Fibroblast of lung (primary cell): ENCODE data around the gene WDR7. TPM values are rescaled to one million over a fixed set of nuclear protein-coding genes. Genes with fewer than 3 reads are reported as not detected.

Experiments
- DNase-seq, 2 donors: peaks; one replicate each; pipeline versions ENCODE4 v3.0.0 to v3.0.0-alpha.2; 2010; ENCODE audit warnings: low read depth in 2 of 2
- H2AFZ ChIP-seq: 2 replicates; pipeline ENCODE4 v1.5.1; 2012; ENCODE audit warnings: low read length, control low read depth, inconsistent platforms
- H3K27ac ChIP-seq: 2 replicates; pipeline ENCODE4 v1.5.1; 2011; ENCODE audit warnings: low read length, control low read depth; ENCODE audit not compliant: insufficient read depth
- H3K27me3 ChIP-seq: 2 replicates; pipeline ENCODE4 v1.5.1; 2011; ENCODE audit warnings: mild to moderate bottlenecking, low read length; ENCODE audit not compliant: control insufficient read depth, insufficient read depth
- H3K36me3 ChIP-seq: 2 replicates; pipeline ENCODE4 v1.5.1; 2011; ENCODE audit warnings: low read length; ENCODE audit not compliant: control insufficient read depth, insufficient read depth
- H3K4me1 ChIP-seq: 2 replicates; pipeline ENCODE4 v1.5.1; 2011; ENCODE audit warnings: low read length; ENCODE audit not compliant: control insufficient read depth, insufficient read depth; ENCODE audit errors: extremely low read depth
- H3K4me2 ChIP-seq: 2 replicates; pipeline ENCODE4 v1.5.1; 2011; ENCODE audit warnings: low read length, control low read depth; ENCODE audit not compliant: insufficient read depth; ENCODE audit errors: extremely low read depth
- H3K4me3 ChIP-seq, 4 experiments: fragments of 200-600 bp in 1 of 4; sonication (generic) in 1 of 4; replicated peaks in 1 of 4; 2 replicates each; pipeline ENCODE4 v1.5.1; 2011 to 2016; ENCODE audit warnings: low read length in 4 of 4, low read depth in 3 of 4, mild to moderate bottlenecking in 3 of 4, control low read depth in 2 of 4, inconsistent platforms in 1 of 4, mixed read lengths in 1 of 4; ENCODE audit not compliant: insufficient read depth in 1 of 4; ENCODE audit errors: control extremely low read depth in 1 of 4
- H3K79me2 ChIP-seq: 2 replicates; pipeline ENCODE4 v1.5.1; 2012; ENCODE audit warnings: mild to moderate bottlenecking, low read length, inconsistent platforms; ENCODE audit not compliant: control insufficient read depth, insufficient read depth
- H3K9ac ChIP-seq: 2 replicates; pipeline ENCODE4 v1.5.1; 2011; ENCODE audit warnings: mild to moderate bottlenecking, low read length, control low read depth; ENCODE audit not compliant: insufficient read depth
- H3K9me3 ChIP-seq: 2 replicates; pipeline ENCODE4 v1.5.1; 2012; ENCODE audit warnings: low read depth, low read length; ENCODE audit not compliant: control insufficient read depth, insufficient read depth
- H4K20me1 ChIP-seq: 2 replicates; pipeline ENCODE4 v1.5.1; 2011; ENCODE audit warnings: low read length; ENCODE audit not compliant: control insufficient read depth, insufficient read depth; ENCODE audit errors: extremely low read depth
- EZH2 ChIP-seq: IDR thresholded peaks from 2 replicates; pipeline ENCODE4 v1.5.1; 2012; ENCODE audit warnings: low read length, control low read depth, mild to moderate bottlenecking; ENCODE audit errors: missing control alignments
- polyA plus RNA-seq, 2 donors: library from polyadenylated mRNA; depleted of rRNA in 1 of 2; stranded (reverse) in 1 of 2; unstranded in 1 of 2; fragments of >200 nt; gene quantifications; 2 replicates each; pipeline ENCODE4 v1.2.1, GENCODE V29; 2011 to 2012; ENCODE audit warnings: missing spikeins in 1 of 2
- total RNA-seq: library from RNA; depleted of rRNA; stranded (reverse); fragments of >200 nt; gene quantifications from 2 replicates; pipeline ENCODE4 v1.2.1, GENCODE V29; 2014
- TF ChIP-seq, protein P1 (sequence below), 2 donors: IDR thresholded peaks in 1 of 2; conservative IDR thresholded peaks in 1 of 2; 1 replicate in 1 of 2; 2 replicates in 1 of 2; pipeline ENCODE4 v1.5.1; 2011 to 2012; ENCODE audit warnings: low read length in 2 of 2, control low read depth in 1 of 2, inconsistent platforms in 1 of 2, low read depth in 1 of 2, mild to moderate bottlenecking in 1 of 2

The WDR7 gene
- total and polyA plus RNA-seq, 2 donors (not counting 1 experiment from before 2014, with no cell fraction given) = 7.2 to 27.2 TPM

DNA sequence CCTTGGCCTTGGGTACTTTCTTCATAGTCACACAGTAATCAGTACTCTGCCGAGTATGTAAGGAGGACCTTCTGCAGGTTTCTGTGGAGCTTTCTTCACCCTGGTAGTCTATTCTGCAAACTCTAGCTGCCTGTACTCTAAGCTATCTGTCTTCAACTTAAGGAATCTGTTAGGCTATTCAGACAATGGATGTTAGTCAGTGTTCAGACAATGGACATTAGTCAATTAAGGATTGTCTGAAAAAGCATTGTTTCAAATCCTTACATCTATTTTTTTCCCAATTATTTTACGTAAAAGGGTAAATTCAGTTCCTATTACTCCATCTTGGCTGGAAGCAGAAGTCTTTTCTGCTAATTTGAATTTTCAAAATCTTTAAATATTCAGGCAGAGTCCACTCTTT lies 75.7 kb downstream of the WDR7 start:
- H4K20me1 ChIP-seq = no peaks in the 10 kb centered on the region
- H3K9me3 ChIP-seq = no peaks in the 10 kb centered on the region
- H3K27ac ChIP-seq = no peak overlapping the region
- H2AFZ ChIP-seq = no peak overlapping the region
- H3K27me3 ChIP-seq = no peaks in the 10 kb centered on the region
- no peak overlapping the region for H3K4me3 ChIP-seq
- TF ChIP-seq EZH2 = no peak
- TF ChIP-seq, protein P1, sequence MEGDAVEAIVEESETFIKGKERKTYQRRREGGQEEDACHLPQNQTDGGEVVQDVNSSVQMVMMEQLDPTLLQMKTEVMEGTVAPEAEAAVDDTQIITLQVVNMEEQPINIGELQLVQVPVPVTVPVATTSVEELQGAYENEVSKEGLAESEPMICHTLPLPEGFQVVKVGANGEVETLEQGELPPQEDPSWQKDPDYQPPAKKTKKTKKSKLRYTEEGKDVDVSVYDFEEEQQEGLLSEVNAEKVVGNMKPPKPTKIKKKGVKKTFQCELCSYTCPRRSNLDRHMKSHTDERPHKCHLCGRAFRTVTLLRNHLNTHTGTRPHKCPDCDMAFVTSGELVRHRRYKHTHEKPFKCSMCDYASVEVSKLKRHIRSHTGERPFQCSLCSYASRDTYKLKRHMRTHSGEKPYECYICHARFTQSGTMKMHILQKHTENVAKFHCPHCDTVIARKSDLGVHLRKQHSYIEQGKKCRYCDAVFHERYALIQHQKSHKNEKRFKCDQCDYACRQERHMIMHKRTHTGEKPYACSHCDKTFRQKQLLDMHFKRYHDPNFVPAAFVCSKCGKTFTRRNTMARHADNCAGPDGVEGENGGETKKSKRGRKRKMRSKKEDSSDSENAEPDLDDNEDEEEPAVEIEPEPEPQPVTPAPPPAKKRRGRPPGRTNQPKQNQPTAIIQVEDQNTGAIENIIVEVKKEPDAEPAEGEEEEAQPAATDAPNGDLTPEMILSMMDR (conservative IDR thresholded peaks at IDR 0.05 in 1 of 2, IDR thresholded peaks at IDR 0.05 in 1 of 2; ENCODE audit: low read depth in 1 of 2, low read length in 2 of 2) = no peak
- no peak for DNase-seq
- no peak overlapping the region for H3K9ac ChIP-seq
- no peaks in the 10 kb centered on the region for H3K4me1 ChIP-seq
- H3K79me2 ChIP-seq = no peaks in the 10 kb centered on the region
- H3K36me3 ChIP-seq = no peaks in the 10 kb centered on the region
- H3K4me2 ChIP-seq = no peak overlapping the region

DNA sequence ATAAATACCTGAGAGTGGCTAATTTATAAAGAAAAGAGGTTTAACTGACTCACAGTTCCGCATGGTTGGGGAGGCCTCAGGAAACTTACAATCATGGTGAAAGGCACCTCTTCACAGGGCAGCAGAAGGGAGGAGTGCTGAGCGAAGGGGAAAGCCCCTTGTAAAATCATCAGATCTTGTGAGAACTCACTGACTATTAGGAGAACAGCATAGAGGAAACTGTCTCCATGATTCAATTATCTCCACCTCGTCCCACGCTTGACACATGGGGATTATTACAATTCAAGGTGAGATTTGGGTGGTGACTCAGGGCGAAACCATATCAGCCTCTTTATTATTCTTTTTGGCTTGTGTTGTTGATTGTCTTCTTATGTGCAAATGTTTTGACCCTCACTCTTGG lies 76.2 kb downstream of the WDR7 start:
- Histone ChIP-seq H4K20me1 (no peaks in the 10 kb centered on the region), H3K79me2 (no peaks in the 10 kb centered on the region), H3K27ac (no peak overlapping the region), H3K9ac (no peak overlapping the region), H3K4me3 (no peak overlapping the region), H3K9me3 (no peaks in the 10 kb centered on the region), H3K4me1 (no peaks in the 10 kb centered on the region), H3K4me2 (no peak overlapping the region), H3K36me3 (no peaks in the 10 kb centered on the region), H3K27me3 (no peaks in the 10 kb centered on the region), H2AFZ (no peak overlapping the region)
- TF ChIP-seq, protein P1 (conservative IDR thresholded peaks at IDR 0.05 in 1 of 2, IDR thresholded peaks at IDR 0.05 in 1 of 2; ENCODE audit: low read depth in 1 of 2, low read length in 2 of 2) = no peak
- TF ChIP-seq EZH2 = no peak
- no peak for DNase-seq

DNA sequence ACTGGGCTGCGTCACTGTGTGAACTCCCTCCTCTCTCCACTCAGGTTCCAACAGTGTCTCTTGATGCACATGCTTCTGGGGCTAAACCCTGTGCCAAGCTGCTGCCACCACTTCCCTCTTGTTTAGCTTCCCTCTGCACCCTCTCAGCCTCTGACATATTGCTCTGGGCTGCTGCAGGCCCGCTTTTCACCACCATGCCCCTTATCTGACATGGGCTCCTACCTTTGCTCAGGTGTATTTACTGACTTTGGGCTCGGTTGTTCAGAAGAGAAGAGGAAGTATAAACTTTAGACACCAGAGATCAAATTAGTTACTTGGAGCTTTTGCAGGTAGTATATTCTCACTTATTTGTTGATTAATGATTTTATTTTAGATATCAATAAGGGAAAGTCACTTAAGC lies 77.6 kb downstream of the WDR7 start:
- Histone ChIP-seq H4K20me1 (no peaks in the 10 kb centered on the region), H2AFZ (no peak overlapping the region), H3K4me1 (no peaks in the 10 kb centered on the region), H3K9ac (no peak overlapping the region), H3K36me3 (no peaks in the 10 kb centered on the region), H3K9me3 (no peaks in the 10 kb centered on the region), H3K79me2 (no peaks in the 10 kb centered on the region), H3K4me2 (no peak overlapping the region), H3K4me3 (no peak overlapping the region), H3K27me3 (no peaks in the 10 kb centered on the region), H3K27ac (no peak overlapping the region)
- no peak for TF ChIP-seq EZH2
- TF ChIP-seq, protein P1 (conservative IDR thresholded peaks at IDR 0.05 in 1 of 2, IDR thresholded peaks at IDR 0.05 in 1 of 2; ENCODE audit: low read depth in 1 of 2, low read length in 2 of 2) = no peak
- DNase-seq = no peak
